HG03460 (cell line): ENCODE data around the gene GULP1.
"Not testable (repeated sequence)": the region's sequence is repeated elsewhere in the genome, so short reads cannot be mapped to it uniquely, and the experiment has no call there.

Experiments used
- ATAC-seq: cut with Tn5 transposase; IDR thresholded peaks from one replicate; pipeline ENCODE4 v1.9.1; 2021; ENCODE audit not compliant: unreplicated experiment

GULP1 gene, protein sequence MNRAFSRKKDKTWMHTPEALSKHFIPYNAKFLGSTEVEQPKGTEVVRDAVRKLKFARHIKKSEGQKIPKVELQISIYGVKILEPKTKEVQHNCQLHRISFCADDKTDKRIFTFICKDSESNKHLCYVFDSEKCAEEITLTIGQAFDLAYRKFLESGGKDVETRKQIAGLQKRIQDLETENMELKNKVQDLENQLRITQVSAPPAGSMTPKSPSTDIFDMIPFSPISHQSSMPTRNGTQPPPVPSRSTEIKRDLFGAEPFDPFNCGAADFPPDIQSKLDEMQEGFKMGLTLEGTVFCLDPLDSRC

DNA sequence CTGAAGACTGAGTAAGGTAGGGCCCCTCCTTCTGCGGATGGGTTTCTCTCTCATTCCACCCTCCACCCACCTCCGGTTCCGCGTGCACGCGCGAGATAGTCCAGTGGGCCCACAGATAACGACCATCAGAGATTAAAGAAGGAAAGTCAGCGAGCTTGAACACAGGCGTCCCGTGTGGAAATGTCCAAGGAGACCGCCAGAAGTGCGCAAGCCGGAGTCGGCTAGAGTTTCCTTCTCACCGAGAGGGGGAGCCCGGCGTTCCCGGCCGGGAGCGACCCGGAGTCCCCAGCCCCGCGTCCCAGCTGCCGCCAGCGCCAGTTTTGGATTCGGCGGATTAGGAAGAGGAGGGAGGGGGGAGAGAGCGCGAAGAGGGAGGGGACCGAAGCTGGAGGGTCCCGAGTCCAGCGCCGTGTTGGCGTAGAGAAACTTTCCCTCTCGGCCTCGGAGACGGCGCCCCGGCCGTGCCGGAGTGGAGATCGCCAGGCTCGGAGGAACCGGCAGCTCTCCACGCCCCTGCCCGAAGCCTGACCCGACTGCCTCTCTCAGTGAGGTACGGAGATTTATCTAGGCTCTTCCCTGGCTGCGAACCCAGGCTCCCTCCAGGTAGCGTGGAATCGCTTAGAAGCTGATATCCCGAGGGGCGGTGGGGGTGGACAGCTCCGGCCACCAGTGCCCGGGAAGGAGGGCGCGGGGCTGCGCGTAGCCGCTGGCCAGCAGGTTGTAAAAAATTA, at the start of gene GULP1:
Gene GULP1, plus strand, starts transcription at position 258 of the 731 bp plus-strand sequence. CDS start 185,829 bp downstream, outside the sequence.
- no peak for ATAC-seq

DNA sequence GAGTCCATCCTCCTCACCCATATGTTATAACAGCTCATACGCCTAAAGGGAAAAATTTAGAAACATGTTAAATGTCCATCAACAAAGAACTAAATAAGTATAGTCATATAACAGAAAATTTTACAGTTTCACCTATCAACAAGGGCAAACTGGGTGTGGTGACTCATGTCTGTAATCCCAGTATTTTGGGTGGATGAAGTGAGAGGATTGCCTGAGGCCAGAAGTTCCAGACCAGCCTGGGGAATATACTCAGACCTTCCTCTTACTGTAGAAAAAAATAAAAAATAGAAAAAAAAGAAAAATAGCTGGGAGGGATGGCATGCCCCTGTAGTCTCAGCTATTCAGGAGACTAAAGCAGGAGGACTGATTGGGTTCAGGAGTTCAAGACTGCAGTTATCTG, 48.3 kb upstream of the GULP1 start:
- ATAC-seq, result no peak

DNA sequence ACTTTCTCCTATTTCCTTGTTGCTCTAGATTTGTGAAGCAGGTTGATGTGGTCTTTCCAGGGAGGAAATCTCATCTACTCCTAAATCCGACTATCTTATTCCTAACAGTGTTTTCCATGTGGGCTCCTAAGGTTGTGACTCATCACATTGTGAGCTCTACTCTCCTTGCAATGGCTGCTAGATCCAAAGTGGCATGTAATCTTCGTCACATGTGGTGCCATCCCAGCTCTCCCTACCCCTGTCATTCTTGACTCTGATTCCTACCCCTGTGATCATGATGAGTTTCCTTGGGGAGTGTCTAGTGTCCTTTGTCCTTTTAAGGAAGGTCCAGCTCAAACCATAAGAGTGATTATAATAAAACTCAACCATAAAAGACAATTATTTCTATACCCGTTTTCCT, 47.3 kb upstream of the GULP1 start:
- no peak for ATAC-seq

DNA sequence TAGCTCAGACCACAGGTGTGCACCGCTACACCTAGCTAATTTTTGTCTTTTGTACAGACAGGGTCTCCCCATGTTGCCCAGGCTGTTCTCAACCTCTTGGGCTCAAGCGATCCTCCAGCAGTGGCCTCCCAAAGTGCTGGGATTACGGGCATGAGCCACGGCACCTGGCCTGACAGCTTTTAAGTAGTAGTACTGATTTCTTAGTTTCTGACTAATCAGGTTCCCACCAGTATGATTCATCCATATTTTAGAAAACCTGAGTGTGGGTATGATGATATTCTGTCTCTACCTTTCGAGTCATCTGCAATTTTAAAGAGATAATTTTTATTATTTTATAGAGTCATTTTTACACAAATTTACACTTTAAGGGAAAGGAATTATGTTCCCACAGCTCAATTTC, 46.4 kb upstream of the GULP1 start:
- ATAC-seq, result no peak

DNA sequence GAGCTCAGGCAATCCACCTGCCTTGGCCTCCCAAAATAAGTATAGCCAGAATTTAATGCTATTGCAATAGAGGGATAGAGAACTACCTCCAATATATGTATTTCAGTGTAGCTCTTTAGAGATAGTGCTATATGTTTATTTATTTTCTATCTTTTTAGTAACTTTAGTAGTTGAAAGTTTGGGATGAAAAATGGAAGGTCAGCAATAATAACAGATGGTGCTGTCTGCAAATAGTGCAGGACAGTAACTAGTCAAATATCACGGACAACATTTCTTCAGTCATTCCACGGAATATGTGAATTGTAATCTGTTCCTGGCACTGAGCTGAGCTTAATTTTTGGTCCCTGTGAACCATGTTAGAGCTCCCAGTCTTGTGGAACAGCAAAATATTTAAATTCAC, 43.2 kb upstream of the GULP1 start:
- ATAC-seq, result no peak

DNA sequence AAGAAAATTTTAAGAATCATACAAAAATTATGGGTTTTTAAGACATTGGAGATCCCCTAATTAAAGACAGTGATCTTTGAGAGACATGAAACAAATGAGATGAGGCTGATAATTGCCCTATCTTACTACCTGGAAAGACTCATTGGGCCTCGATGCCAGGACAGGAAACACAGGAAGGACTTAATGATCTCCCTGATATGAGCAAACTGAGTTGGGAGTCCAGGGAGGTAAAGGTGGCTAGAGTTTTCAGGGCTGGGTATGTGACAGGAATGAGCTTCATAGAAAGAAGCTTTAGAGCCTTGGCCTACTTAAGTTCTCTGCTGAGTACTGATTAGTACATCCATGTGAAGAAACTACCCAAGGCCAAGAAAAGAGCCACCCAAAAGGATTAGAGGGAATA, 40.6 kb upstream of the GULP1 start:
- ATAC-seq, result no peak

DNA sequence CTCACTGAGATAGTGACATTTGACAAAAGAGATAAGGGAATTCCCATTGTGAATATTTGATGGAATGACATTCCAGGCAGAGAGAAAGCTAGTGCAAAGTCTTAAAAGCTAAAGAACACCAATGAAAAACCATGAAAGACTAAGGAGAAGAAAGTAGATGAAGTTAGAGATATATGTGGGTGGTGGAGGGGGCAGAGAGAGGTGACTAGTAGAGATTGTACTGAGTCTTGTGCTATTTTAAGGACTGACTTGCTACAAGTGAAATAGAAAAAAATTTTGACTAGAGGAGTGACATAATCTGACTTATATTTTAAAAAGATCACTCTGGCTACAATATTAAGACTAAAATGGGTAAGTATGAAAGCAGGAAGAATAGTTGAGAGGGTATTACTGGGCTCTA, 35.3 kb upstream of the GULP1 start:
- no peak for ATAC-seq

DNA sequence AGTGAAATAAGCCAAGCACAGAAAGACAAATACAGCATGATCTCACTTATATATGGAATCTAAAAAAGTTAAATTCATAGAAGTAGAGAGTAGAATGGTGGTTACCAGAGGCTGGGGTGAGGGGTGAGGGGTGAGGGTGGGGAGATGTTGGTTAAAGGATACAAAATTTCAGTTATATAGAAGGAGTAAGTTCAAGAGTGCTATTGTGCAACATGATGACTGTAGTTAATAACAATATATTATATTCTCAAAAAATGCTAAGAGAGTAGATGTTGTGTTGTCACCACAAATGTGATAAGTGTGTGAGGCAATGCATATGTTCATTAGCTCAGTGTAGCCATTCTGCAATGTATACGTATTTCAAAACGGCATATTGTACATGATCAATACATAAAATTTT, 26.4 kb upstream of the GULP1 start:
- no peak for ATAC-seq

DNA sequence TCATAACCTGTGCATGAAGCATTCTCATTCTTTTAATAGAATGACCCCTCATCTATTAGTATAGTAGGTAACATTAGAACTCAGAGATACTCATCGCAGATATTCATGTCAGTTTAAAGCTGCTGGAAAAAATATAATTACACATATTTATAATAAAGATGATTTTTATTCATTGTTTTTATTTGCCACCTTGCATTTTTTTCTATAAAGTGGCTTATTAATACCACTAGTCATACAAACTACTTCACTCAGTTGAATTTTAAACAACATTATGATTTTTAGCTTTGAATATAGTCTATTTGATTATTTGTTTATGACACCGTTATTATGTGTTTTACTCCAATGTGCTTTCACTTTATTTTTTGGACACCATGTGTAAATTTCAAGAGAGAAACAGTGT, 23.9 kb upstream of the GULP1 start:
- no peak for ATAC-seq

DNA sequence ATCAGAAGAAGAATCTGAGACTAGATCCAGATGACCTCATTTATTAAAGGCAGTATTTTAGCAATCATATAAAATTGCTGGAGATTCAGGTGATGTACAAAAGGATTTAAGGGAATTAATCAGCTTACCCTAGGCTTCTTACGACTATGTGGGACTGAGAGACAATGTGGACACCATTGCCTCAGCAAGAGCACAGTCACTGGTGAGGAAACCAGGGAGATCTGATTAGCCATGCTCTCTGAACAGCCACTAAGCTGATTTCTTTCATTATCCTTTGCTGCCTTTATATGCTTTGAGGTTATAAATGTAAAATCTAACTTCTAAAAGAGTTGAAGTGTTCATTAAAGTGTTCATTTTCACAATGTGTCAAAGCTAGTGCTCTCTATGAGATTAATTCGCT, 22.7 kb upstream of the GULP1 start:
- no peak for ATAC-seq

DNA sequence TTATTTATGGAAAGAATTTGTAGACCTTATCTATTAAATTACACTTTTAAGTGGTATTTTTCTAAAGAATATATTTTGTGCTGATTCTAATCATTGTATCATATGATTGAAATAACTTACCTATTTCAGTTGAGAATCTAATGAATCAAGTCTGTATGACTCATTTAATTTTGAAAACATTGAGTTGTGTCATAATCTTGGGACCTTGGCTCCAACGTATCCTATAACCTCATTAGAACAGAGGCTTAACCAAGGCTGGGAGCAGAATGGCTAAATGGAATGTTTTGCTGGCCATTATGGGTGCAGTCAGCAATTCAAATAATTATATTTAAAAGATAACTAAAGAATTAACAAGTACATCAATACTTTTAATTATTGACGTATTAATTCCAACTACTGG, 19.6 kb upstream of the GULP1 start:
- ATAC-seq, result no peak

DNA sequence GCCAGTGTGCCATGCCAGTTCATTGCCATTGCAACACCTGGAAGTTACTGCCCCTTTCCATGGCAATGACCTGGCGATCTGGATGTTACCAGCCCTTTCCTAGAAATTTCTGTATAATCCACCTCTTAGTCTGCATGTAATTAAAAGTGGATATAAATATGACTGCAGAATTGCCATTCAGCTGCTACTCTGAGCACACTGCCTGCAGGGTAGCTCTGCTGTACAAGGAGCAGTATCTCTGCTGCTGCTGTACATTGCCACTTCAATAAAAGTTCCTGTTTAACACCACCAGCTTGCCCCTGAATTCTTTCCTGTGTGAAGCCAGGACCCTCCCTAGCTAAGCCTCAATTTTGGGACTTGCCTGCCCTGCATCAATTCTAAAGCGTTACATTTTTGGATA, 17.4 kb upstream of the GULP1 start:
- ATAC-seq, result no peak

DNA sequence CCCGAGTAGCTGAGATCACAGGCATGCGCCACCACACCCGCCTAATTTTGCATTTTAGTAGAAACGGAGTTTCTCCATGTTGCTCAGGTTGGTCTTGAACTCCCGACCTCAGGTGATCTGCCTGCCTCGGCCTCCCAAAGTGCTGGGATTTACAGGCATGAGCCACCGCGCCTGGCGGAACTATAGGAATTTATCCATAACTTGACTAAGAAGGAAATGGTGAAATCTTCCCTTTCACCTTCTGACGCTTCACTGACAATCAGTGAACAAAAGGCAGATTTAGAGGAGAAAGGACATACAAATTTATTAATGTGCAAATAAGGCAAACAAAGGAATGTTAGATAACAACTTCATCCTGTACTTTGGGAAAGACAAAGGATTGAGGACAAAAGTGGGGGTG, 15.4 kb upstream of the GULP1 start:
- ATAC-seq, result no peak

DNA sequence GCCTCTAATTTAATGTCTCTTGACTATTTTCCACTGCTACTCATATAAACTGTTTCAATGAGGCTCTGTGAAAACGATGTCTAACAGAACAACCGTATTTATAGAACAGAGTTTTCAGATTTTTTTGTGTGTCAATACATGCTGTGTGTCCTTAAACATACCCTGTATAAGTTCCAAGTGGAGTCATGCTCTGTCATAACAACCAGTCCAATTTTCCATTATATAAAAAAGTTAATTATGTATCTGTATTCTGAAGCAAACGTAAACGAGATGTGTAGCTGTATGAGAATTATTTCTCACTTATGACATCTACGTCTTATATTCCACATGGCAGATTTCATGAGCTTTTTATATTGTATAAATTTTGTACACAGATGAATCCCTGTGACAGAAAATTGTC, 13.9 kb upstream of the GULP1 start:
- no peak for ATAC-seq

DNA sequence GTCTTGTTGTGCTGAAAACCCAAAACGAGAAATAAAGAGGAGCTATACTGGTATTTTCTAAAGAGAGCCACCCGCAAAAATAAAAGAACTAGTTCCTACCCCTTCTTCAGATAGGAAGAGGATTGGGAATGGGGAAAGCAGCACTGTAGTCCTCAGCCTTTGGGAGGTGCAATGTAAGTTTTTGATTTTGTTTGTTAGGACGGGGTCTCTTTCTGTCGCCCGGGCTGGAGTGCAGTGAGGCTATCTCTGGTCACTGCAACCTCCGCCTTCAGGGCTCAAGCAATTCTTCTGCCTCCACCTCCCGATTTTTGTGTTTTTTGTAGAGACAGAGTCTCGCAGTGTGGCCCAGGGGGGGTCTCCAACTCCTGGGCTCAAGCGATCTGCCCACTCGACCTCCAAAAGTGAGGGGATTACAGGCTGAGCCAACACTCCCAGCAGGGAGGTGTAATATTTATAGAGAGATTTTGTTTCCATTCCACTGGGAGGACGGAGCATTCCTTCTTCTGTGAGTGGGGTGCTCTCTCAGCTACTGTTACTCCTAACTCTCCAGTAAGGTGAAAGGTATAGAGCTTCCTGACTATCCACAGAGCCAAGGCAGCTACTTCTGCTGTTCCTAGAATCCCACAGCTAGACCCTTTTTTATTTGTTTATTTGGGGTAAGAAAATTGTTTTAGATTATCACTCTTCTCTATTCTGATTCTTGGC, 13.1 kb upstream of the GULP1 start:
- no peak for ATAC-seq

DNA sequence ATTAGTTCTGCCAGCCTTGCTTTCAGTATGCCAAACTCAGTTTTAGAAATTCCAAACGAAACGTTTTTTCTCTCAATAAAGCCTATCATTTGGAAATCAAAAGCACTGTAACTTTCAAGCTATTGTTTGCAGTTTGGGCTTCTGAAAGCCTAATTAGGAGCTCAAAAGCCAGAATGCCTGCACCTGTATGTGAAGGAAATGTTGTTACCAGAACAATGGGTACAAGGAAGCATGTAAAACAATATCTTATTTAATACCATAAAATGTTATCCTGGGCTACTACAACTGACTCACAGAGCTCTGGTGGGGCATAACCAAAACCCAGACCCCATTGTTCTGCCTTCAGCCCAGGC, 12.6 kb upstream of the GULP1 start:
- ATAC-seq, result no peak

DNA sequence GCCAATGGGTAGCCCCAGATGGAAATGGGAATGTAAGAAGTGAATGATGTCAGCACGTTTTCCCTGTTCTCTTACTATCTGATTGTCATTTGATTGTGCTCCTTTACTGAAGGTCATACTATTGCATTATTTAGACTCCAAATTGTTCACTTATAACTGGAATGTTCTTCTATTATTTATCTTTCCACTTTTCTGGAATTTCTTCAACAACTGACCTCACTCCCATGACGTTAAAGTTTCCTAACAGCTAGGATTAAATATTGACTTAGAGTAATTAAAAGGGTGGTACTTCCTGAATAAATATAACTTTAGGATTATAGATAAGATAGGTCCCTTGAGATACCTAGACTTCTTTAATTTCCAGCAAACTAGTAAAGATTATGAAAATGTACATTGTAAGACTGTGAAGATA, 10.9 kb upstream of the GULP1 start:
- ATAC-seq, result no peak

DNA sequence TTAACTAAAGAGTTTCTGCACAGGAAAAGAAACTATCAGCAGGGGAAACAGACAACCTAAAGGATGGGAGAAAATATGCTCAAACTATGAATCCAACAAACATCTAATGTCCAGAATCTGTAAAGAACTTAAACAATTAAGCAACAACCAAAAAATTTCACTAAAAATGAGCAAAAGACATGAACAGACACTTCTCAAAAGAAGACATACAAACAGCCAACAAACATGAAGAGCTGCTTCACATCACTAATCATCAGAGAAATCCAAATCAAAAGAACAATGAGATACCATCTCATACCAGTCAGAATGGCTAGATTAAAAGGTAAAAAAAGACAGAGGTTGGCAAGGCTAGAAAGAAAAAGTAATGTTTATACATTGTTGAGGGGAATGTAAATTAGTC, 8.8 kb upstream of the GULP1 start:
- no peak for ATAC-seq

DNA sequence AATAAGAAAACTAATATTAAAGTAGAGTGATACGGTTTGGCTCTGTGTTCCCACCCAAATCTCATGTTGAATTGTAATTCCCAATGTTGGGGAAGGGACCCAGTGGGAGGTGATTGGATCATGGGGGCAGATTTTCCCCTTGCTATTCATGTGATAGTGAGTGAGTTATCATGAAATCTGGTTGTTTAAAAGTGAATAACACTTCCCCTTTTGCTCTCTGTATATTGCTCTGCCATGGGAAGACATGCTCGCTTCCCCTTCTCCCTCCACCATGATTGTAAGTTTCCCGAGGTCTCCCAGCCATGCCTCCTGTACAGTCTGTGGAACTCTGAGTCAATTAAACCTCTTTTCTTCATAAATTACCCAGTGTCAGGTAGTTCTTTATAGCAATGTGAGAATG, 7.4 kb upstream of the GULP1 start:
- not testable (repeated sequence) for ATAC-seq

DNA sequence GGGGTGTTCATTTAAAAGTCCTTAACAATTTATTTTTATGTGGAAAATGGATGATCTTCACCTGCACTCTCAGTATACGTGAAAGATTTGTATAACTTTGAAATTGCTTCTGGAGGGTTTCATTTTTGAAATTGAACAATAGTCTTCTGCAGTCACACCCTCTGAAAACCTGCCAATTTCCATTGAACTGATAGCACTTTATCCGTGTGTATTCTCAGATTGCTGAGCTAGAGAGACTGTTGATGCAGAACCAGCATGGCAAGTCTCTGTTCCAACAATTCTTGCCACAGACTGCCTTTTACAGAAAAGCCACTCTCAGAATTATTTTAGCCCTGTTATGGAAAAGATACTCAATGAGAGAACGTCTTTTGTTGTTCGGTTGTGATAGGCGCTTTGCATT, 6.6 kb upstream of the GULP1 start:
- no peak for ATAC-seq

DNA sequence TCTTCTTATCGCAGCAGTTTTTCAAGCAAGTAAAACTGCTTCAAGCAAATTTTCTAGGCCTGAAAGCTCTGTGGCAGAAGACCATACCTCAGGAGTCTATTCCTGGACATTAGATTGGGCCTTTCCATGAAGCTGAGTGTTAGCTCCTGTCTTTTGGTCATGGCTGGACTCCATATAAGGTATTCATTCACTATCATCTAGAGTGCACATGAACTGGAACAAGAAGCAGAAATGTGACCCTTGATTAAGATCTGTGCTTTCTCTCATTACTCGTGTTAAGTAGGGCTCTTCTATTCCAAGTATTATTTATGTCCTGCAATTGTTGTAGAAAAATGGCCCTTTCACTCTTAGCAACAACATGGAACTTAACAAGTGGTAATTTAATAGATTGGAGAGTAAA, 5.9 kb upstream of the GULP1 start:
- no peak for ATAC-seq

DNA sequence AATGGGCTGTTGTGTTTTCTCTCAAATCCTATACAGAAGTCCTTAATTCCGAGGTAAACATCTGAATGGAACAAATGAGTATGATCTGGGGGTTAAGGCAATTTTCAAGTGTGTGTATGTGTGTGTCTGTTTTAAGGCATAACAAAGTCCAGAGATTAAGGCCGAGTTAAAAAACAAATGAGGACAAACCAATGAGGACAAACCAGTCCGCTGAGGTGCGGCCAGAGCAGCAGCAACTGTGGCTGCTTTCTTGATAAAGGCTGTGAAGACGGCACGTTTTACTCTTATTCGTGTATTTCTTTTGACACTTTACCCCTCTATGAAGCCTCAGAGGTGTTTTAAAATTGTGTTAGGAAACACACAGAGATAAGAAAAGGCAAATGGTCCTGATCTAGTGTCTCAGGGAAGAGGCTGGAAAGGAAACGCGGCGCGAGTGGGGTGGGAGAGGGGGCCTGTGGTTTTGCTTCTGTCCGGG, 495 bp upstream of the GULP1 start:
- ATAC-seq, result no peak
